Adipose tissue (tissue), 3 donors: Measurements from ENCODE around the gene PATJ. TPM values are rescaled to one million over a fixed set of nuclear protein-coding genes. Genes with fewer than 3 reads are reported as not detected.

ENCODE experiments used
- polyA plus RNA-seq, 3 donors: library from polyadenylated mRNA; stranded (reverse); fragments of 200-250 nt; gene quantifications; one replicate each; pipeline ENCODE4 v1.2.3, GENCODE V29; 2013
- donor health status: healthy with polysubstance abuse.
- donor health status: Bipolar disorder and iron deficiency.
- donor health status: healthy.

Gene PATJ
- polyA plus RNA-seq, 3 donors: 2.6 to 9.8 (median 2.9) TPM

Other genes with a start within 250 kb of the PATJ start
- gene TM2D1, start 17.3 kb upstream of the PATJ start, polyA plus RNA-seq: 10 to 100 TPM; 18.4 to 29.0 (median 26.1) TPM